Globus pallidus (tissue), 1 donor: ENCODE measurements around the gene RAB15.

Experiments used
- DNase-seq: peaks from one replicate; pipeline ENCODE4 v3.0.0-alpha.2; 2015; ENCODE audit warnings: low spot score

Gene RAB15

DNA sequence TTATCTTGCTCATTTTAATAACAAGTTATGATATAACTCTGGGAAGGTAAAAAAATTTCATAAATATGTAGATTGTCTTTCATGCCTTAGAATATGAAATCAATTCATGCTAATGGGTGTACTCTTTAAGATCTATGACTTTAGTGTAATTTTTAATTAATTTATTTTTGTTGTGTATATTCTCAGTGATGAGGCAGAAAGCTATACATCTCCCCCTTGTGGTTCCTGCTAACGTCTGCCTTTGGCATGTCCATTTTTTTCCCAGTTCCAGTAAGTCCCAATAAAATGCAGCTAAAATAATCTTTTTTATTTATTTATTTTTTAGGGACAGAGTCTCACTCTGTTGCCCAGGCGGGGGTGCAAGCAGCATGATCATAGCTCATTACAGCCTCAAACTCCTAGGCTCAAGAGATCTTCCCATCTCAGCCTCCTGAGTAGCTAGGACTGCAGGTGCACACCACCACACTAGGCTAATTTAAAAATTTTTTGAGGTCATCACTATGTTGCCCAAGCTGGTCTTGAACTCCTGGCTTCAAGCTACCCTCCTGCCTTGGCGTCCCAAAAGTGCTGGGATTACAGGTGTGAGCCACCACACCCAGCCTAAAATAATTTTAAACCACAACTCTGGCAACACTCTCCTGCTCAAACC is 61.2 kb downstream of the RAB15 start:
- DNase-seq: no peak

DNA sequence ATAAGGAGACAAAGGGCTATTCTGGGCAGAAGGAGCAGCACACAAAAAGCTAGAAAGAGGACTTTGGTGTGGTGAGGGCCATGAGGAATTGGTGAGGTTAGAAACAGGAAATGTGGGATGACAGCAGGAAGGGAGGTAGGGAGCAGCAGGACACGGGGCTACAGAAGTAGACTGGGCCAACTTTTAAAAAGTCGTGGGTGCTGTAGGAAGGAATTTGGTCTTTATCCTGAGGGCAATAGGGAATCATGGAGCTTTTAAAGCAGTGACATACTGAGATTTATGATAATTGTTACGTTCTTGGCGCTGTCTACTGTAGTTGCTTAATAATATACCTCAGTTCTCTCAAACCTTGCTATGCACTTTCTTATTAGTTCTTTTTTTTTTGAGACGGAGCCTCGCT is 66.1 kb downstream of the RAB15 start:
- DNase-seq: no peak

DNA sequence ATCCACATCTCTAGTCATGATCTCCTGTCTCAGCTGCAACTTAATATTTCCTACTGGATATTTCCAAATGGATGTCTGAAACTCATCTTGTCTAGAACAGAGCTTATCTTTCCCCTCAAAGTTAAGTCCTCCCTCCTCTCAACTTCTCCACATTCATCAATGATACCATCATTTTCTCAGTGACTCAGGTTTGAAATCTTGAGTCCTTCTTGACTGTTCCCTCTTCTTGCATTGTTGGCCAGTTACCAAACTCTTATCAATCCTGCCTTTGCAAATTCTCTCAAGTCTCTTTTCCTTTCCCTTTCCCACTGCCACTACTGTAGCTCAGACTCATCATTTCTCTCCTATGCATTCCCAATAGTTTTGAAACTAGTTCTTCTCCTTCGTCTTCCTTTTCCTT is 72.2 kb downstream of the RAB15 start:
- DNase-seq: no peak
